Activated CD8-positive, alpha-beta memory T cell treated with anti-CD3 and anti-CD28 coated beads for 4 hours (primary cell): ENCODE measurements around the gene ANKRD29.
"Not testable (repeated sequence)": the region's sequence is repeated elsewhere in the genome, so short reads cannot be mapped to it uniquely, and the experiment has no call there.

ENCODE experiments used
- DNase-seq, 2 donors: peaks; one replicate each; pipeline ENCODE4 v3.0.0-alpha.2; 2020; ENCODE audit warnings: low read depth in 2 of 2

Gene ANKRD29

DNA sequence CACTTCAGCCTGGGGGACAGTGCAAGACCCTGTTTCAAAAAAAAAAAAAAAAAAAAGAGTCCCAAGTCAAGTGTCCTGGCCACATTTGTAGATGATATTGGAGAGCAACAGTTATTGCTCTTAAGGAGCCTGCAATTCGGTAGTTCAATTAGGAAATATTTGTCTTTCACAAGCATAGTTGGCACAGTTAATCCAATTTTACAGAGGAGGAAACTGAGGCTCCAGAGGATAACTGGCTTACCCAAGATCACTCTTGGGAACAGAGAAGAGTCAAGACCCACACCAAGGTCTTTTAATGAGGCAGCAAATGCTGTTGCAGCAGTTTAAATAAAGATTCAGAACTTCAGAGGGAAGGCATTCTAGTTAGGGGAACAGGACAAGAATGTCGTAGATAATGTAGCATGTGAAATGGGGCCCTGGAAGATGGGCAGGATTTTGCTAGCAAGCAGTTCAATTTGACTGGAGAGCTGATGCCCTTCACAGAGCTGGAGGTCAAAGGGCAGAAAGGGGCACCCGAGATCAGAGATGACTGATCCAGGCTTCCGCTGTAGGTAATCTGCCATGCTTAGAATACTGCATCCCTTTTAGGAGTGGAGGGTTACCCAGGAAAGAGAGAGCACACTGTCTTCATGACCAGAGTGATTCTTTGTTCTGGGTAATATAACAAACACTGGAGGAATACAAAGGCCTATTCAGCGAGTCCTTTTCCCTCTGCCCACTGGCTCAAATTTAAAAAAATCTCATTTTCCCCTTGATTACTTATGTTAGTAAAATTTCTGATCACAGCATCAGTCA lies 79.4 kb downstream of the ANKRD29 start:
- no peak for DNase-seq

DNA sequence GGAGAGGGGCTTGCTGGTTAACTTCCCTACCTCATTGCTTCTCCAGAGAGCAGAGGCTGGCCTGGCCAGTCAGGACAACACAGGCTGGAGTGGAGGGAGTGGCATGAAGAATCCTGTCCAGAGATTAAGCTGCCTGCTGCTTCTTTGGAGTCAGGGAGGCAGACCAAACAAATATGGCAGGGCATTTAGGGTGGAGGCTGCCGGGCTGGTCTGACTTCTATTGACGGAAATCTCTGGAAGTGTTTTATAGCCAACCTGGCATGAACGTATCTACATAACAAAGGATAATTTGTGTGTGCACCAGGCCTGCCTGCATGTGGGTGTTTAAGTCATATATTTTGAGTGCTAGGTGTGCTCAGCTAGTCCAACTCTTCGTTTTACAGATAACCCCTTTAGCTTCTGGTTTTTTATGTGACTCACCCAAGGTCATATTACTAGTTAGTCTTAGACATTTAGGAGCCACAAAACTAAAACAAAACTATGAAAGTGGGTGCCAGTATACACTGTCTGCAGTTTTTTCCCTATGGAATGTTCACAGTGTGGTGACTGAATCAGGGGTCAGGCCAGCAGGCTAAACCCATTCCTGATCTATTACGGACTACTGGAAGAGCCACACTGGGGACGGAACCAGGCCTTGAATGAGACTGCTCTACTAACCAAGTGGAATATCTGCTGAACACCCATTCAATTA lies 81.9 kb downstream of the ANKRD29 start:
- no peak for DNase-seq

DNA sequence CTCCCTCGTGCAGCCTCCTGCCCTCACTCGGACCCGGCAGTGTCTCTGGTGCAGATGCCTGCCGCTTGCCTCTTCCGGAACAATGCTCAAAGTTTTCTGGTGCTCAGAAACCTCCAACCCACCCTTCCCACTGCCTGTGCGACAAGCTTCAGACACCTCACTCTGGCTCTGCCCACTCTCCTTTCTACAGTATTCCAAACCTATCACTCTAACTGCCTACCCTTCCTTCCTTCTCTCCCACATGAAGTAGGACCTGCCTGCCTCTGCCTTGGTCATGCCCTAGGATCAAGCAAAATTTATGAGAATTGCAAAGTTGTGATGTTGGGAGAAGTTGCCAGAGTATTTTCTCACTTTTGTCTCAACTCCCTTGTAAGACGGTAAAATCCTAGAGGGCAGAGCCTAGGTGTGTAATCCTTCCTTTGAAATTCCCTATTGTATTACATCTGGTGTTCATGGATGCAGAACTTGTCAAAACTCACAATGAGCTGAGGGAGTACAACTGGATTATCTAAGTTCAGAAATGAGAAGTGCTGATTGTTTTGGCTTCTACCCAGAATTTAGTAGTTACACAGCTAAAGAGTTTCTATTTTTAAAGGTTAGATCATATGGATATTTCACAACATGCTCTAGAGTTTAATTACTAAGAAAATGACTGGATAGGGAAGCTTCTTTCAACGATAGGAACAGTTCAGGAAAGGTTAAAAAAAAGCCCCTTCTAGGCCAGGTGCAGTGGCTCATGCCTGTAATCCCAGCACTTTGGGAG lies 83.6 kb downstream of the ANKRD29 start:
- no peak for DNase-seq

DNA sequence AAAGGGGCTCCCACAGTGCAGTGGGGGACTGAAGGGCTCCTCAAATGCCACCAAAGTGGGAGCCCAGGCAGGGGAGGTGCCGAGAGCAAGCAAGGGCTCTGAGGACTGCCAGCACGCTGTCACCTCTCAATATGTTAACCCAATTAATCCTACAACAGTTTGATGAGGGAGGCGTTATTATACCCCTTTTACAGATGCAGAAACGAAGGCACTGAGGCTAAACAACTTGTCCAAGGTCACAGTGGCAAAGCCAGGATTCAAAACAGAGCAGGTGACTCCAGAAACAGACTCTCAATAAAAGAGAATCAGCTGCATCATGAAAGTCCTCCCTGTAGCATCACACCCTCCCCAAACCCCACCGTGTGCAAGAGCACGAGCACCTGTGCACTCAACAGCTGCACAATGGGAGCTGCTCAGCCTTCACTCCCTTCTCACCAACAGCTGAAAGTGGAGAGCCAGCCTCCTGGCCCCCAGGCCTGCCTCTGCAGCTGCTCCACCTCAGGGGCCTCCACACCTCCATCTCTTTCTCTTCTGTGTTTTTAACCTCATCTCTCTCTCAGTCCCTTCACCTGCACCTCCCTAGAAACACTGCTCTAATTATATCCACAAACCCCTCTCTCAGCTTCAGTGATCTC lies 84.5 kb downstream of the ANKRD29 start:
- DNase-seq: no peak

DNA sequence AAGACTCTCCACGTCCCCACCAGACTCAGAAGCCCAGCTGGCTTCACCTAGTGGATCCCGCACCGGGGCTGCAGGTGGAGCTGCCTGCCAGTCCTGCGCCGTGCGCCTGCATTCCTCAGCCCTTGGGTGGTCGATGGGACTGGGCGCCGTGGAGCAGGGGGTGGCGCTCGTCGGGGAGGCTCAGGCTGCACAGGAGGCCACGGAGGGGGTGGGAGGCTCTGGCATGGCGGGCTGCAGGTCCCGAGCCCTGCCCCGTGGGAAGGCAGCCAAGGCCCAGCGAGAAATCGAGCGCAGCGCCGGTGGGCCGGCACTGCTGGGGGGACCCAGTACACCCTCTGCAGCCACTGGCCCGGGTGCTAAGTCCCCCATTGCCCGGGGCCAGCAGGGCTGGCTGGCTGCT lies 85.2 kb downstream of the ANKRD29 start:
- DNase-seq: not testable (repeated sequence)

DNA sequence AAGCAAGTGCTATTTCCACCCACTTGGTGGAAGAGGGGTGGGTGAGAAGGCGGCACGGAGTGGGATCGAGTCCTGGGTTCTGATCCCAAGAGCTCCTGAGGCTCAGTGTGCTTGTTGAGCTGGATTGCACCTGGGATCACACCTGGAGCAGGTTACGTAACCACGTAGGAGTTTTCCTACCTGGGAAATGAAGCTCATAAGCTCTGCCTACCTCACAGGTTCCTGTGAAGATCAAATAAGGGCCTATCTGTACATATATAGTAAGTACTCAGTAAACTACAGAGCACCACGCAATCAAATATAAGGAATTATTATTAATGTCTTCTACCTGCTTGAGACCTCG lies 87.4 kb downstream of the ANKRD29 start:
- DNase-seq: no peak

DNA sequence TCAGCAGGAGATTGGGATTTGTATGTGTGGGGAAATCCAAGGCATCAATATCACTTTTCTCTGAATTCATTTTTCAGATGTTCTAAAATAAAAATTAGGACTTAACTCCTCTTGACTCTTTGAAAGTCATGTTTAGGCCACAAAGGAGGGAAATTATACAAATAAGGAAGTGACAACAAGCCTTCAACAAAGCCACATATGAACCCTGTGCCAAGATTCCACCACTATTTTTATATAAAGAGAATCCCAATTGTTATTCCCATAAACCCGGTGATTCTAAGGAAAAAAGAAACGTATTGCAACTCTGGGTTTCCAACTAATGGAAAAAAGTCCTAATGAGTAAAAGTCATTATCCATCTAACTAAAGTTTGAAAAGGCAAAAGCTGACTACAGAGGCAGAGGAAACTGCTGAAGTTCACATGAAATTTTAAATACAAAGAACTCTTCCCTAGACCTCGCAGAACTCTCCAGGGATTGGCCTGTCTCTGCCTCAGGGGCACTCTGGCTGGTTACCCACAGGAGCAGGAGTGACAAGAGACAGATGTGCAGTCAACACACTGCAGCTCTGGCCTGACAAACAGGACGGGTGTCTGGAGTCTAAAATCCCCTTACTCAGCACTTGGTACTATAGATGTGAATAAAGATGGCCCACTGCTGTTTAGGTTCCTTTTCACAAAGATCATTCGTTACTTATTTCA lies 88.0 kb downstream of the ANKRD29 start:
- DNase-seq: no peak

DNA sequence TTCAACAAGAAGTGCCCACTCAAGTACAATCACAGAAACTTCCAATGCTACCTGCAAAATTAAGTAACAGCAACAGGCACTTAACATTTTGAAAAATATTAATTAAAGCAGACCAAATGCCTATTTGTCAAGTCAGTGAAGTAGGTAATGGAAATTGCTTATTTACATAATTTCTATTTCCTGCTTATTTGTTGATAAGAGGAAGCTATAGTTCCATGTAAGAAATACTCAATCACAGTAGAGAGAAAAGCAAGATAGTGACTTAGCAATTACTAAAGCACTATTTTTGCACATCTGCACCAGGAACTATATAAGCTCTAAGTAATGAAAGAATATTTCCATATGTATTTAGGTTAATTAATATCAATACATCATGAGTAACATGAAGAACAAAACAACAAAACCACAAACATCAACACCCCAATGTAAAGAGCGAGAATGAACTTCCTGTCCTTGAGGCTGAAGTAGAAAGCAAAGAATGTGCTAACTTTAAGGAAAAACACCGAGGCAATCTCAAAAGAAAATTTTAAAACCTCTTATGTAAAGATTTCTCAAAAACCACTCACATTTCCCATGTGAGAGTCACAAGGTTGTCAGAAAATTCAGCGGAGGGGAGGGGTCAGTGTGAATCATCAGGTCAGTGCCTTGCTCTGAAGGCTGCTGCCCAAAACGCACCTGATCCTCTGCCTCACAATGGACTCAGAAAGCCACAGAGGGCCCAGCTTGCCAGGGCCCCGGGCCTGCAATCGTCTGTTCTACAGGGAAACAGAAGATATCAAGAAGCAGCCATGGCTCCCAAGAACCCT lies 88.9 kb downstream of the ANKRD29 start:
- peak; percentile 8 to 23 for DNase-seq

DNA sequence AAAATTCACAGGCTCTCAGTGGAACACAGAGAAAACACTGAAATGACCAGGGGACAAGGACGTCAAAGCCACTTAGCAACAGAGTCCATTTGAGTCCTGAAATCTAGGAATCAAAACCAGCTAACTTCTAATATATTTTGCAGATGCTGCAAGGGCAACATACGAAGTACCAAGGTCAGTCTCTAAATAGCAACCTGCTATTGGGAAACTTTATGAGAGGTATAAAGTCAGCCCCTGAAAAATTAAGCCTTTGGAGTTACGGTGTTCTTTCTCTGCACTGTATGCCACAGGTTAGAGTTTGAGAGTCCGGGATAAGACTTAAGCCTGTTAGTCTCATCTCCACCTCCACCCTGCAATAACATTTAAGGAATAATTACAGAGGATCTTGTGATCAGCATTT lies 89.7 kb downstream of the ANKRD29 start:
- DNase-seq: no peak

DNA sequence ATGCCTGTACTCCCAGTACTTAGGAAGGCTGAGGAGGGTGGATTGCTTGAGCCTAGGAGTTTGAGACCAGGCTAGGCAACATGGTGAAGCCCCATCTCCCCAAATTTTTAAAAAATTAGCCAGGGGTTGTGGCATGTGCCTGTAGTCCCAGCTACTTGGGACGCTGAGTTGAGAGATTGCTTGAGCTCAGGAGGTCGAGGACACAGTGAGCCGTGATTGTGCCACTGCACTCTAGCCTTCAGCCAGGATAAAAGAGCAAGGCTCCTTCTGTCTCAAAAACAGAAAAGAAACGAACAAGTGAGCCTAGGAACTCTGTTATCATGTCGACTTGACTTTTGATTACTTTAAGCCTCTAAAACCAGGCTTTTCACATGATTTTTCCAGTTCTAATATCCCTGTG lies 90.1 kb downstream of the ANKRD29 start:
- no peak for DNase-seq

DNA sequence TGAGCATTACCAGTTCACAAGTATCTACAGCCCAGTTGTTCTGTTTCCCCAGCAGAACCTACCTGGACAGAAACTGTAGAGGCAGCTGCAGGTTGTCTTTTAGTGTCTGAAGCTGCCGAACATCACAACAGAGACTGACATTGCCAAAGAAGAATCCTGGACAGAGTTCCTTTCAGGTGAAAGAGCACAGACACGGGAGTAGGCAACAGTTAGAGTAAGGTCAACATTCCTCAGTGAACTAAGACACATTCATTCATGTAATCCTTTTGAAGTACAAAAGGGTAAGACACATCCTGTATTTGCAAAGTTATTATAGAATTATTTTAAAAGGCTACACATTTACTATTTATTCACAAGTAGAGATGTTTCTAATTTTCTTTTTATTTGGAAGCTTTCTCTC lies 90.7 kb downstream of the ANKRD29 start:
- DNase-seq: no peak

DNA sequence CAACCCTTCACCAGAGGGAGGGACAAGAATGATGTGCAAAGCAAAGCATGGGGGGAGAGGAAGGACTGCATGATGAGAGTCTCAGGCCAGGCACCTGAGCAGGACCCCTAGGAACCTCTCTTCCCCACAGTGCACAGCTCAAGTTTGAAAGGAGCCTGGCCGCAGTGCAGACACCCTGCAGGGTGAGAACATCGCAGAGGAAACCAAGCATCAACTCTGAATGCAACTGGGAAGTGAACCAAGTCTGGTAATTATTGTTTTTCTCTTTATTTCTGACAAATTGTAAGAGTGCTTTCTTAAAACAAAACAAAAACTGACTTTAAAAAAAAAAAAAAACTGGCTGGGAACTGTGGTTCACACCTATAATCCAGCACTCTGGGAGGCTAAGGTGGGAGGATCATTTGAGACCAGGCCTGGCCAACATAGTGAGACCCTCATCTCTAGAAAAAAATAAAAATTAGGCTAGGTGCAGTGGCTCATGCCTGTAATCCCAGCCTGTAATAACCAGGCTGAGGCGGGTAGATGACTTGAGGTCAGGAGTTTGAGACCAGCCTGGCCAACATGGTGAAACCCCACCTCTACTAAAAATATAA lies 91.7 kb downstream of the ANKRD29 start:
- DNase-seq: no peak

DNA sequence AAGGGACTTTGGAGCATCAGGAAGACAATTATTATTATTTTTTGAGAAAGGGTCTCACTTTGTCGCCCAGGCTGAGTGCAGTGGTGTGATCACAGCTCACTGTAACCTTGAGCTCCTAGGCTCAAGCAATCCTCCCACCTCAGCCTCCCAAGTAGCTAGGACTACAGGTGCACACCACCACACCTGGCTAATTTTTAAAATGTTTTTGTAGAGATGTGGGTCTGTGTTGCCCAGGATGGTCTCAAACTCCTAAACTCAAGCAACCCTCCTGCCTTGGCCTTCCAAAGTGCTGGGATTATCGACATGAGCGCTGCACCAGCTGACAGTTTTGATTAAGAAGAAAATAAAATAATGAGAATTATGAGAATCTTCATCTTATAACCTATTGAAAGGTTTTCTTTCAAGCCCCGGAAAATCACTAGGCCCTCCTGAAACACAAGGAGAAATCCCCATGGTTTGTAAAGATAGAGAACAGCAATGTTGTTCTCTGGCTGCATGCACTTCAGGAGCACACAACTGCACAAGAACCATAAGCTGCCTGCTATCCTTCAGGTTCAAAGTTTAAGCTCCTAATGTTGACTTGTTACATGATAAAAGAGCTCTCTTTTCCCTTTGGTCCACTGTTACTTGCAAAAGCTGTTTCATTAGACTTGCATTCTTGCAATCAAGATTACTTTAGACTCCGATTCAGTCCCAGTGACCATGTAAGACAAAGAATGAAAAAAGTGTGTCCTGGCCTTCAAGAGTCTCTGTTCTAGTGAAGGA lies 93.2 kb downstream of the ANKRD29 start:
- no peak for DNase-seq

DNA sequence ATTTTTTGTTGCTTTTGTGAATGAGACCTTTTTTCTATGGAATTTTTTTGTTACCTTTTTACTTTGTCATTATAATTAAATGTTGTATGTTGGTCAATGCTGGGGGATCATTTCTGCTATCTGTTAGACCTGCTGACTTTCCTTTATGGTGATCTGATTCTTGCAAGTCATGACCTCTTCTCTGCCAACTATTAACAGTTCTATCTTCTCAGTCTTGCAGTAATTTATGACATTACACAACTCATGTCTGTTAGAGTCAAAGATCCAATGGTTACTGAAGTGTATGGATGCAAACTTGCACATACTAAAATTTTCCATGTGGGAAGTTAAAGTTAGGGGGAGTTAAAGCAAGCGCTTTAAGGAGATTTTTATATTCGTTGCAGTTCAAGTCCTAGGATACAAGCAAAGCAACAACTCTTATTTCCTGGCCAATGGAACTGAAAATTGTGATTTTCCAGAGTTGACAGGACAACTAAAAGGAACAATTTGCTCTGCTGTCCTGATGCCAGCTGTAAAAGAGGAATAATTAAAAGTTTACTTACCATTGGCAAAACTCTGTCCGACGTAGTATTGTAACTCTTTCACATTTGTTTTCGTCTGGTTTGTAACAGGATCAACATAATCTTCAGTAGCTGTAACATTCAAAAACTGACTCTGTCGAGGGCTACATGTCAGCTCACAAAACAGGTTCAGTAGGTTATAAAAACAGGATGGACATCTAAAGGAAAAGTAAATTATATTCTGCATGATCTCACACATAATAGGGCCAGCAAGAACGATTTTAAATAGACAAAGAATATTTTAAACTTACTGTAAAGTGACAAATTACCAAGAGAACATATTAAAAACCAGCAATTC lies 94.2 kb downstream of the ANKRD29 start:
- no peak for DNase-seq

DNA sequence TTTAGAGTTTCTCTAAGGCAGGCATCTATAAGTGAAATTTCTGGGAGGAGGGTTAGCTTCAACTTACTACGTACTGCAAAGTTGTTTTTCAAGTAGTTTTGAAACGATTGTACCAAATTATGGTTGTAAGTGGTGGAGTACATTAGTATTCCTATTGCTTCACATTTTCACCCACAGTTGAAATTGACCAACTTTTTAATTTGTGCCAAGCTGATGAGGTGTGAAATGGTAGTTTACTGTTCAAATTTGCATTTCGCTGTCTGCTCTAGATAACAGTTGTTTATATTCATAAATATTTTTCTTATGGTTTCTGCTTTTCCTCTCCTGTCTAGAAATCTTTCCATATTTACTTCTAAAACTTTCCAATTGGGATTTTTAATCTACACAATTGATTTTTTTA lies 95.0 kb downstream of the ANKRD29 start:
- no peak for DNase-seq

DNA sequence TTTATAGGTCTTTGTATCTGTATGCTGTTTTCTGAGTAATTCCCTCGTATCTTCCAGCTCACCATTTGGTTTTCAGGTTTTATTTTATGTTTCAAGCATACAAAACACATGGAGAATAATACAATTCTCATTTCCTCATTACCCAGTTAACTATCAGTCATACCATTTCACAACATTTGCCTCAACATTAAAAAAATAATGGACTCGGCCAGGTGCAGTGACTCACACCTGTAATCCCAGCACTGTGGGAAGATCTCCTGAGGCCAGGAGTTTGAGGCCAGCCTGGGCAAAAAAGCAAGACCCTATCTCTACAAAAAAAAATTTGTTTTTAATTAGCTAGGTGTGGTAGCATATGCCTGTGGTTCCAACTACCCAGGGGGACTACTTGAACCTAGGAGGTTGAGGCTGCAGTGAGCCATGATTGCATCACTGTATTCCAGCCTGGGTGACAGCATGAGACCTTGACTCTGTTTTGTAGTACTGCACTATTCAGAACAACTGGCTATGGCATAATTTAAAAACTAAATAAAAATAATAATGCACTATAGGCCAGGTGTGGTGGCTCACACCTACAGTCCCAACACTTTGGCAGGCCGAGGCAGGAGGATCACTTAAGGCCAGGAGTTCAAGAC lies 96.7 kb downstream of the ANKRD29 start:
- DNase-seq: no peak

DNA sequence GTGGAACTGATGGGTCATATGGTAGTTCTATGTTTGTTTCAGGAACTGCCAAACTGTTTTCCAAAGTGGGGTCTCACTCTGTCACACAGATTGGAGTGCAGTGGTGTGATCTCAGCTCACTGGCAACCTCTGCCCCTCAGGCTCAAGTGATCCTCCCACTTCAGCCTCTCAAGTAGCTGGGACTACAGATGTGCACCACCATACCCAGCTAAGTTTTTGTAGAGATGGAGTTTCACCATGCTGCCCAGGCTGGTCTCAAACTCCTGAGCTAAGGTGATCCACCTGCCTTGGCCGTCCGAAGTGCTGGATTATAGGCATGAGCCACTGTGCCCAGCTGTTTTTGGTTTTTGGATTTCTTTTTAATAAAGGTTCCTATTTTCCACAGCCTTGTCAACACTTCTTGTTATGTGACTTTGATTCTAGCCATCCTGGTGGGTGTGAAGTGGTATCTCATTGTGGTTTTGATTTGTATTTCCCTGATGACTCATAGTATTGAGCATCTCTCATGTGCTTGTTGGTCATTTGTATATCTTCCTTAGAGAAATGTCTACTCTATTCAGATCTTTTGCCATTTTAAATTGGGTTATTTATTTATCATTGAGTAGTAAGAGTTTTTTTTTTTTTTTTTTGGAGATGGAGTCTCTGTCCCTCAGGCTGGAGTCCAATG lies 99.2 kb downstream of the ANKRD29 start:
- no peak for DNase-seq

DNA sequence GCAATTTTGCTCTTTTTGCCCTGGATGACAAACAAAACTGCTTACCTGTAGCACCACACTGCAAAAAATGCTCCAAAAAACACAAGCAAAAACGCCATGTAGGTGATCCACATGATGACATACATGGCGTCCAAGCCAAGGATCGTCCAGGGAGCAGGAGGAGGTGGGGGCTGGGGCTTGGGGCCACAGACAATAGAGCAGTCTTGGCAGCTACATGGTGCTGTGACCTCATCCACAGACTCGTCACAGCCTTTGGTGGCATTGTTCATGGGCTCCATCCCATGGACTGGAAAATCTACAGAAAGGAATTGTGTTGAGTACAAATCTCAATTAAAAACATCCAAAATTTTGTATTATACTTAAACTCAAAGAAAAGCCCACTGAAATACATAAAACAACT lies 102.5 kb downstream of the ANKRD29 start:
- DNase-seq: no peak
